ENCODE data around the gene VCL.
"Not testable (repeated sequence)": the region's sequence is repeated elsewhere in the genome, so short reads cannot be mapped to it uniquely, and the experiment has no call there.

Gene VCL

GRCh38 chr10:73971636-73972354 lies 26.1 kb upstream of the VCL start:
- in situ Hi-C loops (cut with MboI; ENCODE audit: low sequenced_read_pairs) = no loop called here

DNA sequence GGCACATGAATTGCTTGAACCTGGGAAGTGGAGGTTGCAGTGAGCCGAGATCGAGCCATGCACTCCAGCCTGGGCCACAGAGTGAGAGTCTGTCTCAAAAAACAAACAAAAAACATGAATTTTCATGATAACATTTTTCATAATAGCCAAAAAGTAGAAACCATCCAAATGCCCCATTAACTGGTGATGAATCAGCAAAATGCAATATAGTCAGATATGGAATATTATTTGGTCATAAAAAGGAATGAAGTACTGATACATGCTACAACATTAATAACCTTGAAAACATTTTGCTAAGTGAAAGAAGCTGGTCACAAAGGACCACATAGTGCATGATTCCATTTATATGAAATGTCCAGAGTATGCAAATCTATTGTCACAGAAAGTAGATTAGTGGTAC lies 24.5 kb upstream of the VCL start:
- in situ Hi-C loops (cut with MboI; ENCODE audit: low sequenced_read_pairs) = no loop called here

DNA sequence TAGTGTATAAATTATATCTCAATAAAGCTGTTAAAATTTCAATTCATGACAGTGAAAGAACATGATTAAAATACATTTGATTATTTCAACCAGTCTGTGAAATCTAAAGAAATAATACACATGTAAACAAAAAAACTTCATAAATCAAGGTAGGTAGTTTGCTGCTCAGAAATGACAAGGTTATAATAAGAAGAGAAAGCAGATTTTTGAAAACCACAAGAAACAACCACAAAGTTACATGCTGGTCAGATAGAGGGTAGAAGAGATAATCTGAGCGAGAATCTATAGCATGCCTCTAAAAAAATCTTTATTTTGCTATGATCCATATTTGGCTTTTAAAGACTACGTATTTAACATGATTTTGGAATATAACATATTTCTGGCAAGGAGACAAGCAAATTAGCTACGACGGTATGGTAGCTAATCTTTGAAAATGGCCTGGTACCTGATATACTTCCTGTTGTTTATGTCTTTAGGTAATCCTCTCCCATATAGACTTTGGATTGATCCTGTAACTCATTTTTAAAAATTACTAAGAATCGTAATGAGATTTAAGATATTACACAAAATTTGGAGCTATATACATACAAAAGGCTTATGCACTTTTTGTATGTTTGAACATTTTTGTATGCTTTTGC lies 23.5 kb upstream of the VCL start:
- in situ Hi-C loops (cut with MboI; ENCODE audit: low sequenced_read_pairs) = no loop called here

DNA sequence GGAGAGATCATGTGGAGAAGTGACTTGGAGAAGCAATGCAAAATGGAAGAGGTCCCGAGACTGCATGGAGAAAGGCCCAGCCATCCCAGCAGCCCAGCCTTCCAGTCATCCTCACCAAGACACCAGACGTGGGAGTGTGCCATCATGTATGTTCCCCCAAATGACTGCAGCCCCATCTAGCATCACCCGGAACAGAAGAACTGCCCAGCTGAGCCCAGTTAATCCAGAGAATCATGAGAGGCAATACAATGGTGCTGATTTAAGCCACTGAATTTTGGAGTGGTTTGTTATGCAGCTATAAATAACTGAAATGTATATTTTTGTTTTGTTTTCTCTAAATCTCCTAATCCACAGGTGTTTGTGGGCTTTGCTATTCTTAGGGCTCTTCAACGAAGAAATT lies 22.5 kb upstream of the VCL start:
- in situ Hi-C loops (cut with MboI; ENCODE audit: low sequenced_read_pairs) = no loop called here

GRCh38 chr10:73979141-73979808 lies 18.6 kb upstream of the VCL start:
- in situ Hi-C loops (cut with MboI; ENCODE audit: low sequenced_read_pairs) = no loop called here

- in situ Hi-C loops (cut with MboI; ENCODE audit: low sequenced_read_pairs) = no loop called here
Observed at GRCh38 chr10:73979809-73980433, 18.0 kb upstream of the VCL start.

GRCh38 chr10:73981812-73982211 lies 16.1 kb upstream of the VCL start:
- in situ Hi-C loops (cut with MboI; ENCODE audit: low sequenced_read_pairs) = no loop called here

DNA sequence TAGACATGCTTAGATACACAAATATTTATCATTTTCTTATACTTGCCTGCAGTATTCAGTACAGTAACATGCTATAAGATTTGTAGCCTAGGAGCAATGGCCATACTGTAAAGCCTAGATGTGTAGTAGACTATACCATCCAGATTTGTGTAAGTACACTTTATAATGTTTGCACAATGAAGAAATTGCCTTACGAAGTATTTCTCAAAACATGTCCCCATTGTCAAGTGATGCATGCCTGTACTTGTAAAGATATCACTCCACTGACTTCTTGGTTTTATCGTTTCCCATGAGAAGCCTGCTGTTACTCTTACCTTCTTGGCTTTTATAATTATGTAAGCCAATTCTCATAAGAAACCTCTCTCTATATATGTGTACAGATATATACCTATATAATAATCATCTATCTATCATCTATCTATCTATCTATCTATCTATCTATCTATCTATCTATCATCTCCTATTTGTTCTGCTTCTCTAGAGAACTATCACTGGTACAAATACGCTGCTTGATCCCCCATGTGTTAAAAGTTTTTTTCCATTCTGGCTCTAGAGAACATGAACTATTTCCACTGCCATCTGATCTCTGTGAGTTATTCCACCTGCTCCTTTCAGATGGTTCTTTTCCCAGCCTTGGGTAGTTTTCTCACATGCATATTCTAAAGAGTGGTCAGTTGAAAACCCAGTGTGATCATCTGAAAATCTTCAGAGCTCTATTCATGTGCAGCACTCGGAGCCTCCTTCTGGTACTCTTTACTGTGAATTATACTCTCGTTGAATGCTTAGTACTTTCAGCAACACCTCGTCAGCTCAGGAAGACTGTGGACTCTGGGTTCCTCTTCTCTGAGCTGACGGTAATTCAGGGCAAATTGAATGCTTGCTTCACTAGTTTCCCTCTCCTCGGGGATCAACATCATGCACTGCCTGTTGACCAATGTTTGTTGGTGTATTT lies 14.5 kb upstream of the VCL start:
- in situ Hi-C loops (cut with MboI; ENCODE audit: low sequenced_read_pairs) = no loop called here

- in situ Hi-C loops (cut with MboI; ENCODE audit: low sequenced_read_pairs) = no loop called here
Observed at GRCh38 chr10:73989594-73990150, 8.2 kb upstream of the VCL start.

DNA sequence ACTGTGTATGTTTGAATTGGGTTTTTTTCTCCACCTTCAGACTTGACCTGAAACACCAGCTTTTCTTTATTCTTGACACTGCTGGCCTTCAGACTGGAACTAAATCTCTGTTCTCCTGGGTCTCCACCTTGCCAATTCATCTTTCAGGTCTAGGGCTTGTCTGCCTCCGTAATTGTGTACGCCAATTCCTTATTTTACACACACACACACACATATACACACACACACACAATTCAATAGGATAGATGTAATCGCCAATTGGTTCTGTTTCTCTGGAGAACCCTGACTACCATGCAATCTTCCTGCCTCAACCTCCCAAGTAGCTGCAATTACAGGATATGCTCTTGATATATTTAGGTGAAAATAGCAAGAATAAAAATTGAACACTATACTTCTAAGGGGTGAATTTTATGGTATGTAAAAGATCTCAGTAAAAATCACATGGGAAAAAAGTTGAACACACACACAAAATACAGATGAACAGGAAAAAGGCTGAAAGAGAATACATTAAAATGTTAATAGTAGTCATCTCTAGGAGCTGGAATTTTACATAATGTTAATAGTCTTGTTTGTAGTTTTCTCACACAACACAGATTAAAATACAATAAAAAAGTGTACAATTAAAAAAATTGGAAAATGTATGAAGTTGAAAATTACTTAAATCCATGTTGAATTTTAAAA lies 6.6 kb upstream of the VCL start:
- in situ Hi-C loops (cut with MboI; ENCODE audit: low sequenced_read_pairs) = no loop called here

- in situ Hi-C loops (cut with MboI; ENCODE audit: low sequenced_read_pairs) = no loop called here
Observed at GRCh38 chr10:73991884-73992245, 6.1 kb upstream of the VCL start.

DNA sequence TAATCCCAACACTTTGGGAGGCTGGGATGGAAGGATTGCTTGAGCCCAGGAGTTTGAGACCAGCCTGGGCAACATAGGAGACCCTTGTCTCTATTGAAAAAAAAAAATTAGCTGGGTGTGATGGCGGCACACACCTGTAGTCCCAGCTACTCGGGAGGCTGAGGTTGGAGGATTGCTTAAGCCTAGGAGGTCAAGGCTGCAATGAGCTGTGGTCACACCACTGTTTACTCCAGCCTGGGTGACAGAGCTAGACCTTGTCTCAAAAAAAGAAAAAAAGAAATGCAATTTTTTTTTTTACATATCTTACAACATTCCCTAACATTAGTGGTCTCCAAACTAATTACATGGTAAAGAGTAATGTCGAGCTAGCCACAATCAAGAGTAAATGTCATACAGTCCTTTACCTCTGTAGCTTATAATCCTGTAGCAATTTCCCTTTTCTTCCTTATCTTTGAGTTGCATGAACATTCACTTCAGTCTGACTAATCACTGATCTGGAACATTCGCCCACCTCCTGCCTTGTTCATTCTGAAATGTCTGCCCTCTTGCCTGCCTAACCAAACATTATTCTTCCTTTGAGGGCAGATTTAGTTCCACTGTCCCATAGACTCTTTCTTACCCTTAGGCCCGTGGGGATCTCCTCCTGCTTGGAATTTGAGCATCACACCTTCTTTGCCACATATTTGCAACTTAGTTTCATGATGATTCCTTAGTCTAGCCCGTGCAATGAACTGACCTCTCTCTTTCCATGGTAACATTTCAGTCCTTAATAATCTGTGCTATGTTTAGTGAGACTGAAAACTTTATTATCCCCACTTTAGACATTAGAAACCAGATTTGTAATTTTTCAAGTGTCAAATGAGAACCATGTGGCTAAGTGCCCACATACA lies 4.8 kb upstream of the VCL start:
- in situ Hi-C loops (cut with MboI; ENCODE audit: low sequenced_read_pairs) = no loop called here

GRCh38 chr10:73995035-73995358 lies 2.9 kb upstream of the VCL start:
- in situ Hi-C loops (cut with MboI; ENCODE audit: low sequenced_read_pairs) = no loop called here

DNA sequence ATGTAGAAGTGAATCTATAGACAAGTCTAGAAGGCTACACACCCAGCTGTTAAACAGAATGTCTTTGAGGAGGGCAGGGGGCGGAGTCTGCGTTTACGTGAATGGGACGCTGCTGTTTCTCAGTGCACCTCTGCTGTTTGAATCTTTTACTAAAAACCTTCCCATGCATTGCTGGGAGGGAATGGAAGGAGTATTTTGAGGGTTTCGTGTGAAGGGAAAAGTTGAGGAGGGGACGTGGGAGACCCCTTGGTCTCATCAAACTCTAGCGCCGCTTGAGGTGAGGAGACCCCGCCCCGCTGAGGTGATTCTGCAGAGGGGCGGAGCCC lies 492 bp upstream of the VCL start:
- in situ Hi-C loops (cut with MboI; ENCODE audit: low sequenced_read_pairs) = no loop called here

DNA sequence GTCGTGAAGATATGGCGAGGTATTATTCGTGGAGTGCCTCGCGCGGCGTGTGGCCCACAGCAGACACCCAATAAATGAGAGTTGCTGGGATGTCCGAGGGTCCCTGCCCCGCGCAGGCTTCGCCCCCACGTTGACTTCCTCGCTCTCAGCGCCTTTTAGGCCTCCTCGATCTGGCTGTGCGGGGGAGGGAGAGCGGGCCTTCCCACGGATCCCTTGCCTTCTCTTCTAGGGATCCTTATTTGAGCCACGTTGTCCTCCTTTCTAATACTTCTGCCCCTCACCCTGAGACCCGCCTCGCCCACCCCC lies 660 bp downstream of the VCL start:
- in situ Hi-C loops (cut with MboI; ENCODE audit: low sequenced_read_pairs) = no loop called here

DNA sequence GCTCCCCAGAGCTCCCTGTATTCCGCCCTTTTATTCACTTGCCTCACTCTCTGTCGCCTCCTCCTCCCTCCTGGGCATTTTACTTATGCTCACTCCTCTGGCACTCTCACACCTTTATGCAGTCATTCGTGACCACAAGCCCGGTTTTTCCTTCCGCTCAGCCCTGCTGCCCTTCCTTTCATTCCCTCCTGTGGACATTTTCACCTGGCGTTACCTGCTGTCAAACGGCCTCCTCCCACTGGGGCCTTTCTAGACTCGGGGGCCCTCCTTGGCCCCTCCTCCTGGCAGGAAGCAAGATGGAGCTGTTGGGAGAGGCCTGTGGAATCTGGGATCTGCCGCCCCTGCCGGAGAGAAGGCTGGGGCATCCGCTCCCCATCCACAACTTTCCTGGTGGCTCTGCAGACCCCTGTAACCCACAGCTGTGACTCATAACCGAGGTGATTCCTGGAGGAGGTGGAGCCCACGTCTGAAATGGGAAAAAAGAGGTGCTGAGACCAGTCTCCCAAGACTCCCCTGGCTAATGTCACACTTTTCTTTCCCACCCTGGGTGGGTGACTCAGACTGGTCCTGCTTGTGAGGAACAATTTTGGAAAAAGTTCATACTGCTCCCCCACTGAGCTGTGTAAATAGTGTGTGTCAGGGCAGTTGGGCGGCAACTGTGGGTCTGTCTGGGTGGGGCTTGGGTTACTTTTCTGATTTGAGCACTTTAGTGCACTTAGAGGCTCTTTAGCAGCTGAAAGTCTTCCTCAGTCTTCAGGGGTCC lies 1.2 kb downstream of the VCL start:
- in situ Hi-C loops (cut with MboI; ENCODE audit: low sequenced_read_pairs) = no loop called here

GRCh38 chr10:73999703-74000102 lies 1.8 kb downstream of the VCL start:
- in situ Hi-C loops (cut with MboI; ENCODE audit: low sequenced_read_pairs) = no loop called here

DNA sequence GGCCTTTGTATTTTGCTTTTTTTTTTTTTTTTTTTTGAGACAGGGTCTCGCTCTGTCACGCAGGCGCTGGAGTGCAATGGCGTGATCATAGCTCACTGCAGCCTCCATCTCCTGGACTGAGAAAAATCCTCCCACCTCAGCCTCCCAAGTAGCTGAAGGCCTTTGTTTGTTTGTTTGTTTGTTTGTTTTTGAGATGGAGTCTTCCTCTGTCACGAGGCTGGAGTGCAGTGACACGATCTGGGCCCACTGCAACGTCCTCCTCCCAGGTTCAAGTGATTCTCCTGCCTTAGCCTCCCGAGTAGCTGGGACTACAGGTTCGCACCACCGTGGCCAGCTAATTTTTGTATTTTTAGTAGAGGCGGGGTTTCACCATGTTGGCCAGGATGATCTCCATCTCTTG lies 2.3 kb downstream of the VCL start:
- in situ Hi-C loops (cut with MboI; ENCODE audit: low sequenced_read_pairs) = not testable (repeated sequence)
